A549 treated with AZD9567 at 1 μM for 4 hours (cell line): Measurements from ENCODE around the gene MED31. TPM values are rescaled to one million over a fixed set of nuclear protein-coding genes. Genes with fewer than 3 reads are reported as not detected.

Experiments used
- total RNA-seq: library from RNA; stranded (reverse); fragments of 200-300 nt; extraction: Qiagen RNA extraction; gene quantifications from 5 replicates; pipeline ENCODE4 v1.2.3, GENCODE V29; 2022; ENCODE audit not compliant: insufficient read depth

MED31 gene
- total RNA-seq = 20.7 to 35.8 TPM (median 33.6 TPM) in 5 replicates

DNA sequence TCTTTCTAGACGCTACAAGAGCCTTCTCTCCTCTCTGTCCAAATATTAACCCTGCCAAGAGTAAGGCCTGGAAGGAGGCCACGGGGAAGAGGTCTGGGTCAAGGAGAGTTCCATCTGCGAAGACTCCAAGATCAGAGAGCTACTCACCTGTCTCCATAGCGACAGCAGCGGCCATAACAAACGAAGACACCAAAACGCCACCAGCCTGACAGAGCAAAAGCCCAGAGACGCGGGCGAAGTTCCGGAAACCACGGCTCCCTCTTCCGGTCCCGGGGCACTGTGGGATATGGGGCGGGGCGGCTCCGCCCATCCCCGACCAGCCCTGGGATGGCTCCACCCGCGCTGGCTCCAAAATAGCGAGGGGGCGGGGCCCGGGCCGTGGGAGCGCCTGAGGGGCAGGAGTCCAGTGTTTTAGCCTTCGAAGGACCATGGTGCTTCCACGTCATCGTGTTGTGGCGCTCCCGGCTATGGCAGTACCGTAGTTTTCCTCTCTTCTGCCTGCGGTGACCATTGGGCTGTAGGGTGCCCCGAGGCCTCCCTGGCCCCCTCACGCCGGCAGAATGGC is at the start of gene MED31, which contains the start of gene C17orf100:
Gene MED31, minus strand, starts transcription at position 252 of the 565 bp plus-strand sequence. Its CDS starts 77 bp downstream, at position 175.
Gene C17orf100, plus strand, starts transcription at position 409 of the 565 bp plus-strand sequence. Its CDS starts 152 bp downstream, at position 561.

DNA sequence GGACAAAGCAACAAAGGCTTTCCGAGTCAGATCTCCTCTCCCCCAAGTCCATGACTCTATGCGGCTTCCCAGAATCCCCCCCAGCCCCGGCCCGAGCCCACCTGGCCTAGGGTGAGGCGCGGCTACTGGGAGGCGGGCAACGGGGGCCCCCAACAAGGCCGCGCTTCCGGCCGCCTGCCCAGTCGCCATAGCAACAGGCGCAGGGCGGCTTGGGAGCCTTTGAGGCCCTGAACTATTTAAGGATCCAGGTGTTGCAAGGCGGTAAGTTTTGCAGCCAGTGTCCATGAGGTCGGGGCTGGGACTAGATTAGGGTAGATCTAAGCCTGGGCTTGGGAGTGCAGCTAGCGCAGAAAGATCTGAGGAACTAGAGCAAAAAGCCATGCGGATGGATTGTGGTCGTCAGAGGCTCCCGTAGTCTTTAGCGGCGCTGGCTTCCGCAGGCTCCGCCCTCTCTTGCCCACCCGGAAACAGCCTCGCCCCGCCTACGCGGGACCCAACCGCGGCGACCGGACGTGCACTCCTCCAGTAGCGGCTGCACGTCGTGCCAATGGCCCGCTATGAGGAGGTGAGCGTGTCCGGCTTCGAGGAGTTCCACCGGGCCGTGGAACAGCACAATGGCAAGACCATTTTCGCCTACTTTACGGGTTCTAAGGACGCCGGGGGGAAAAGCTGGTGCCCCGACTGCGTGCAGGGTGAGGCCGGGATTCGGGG is 10.7 kb downstream of the MED31 start, which contains the start of the genes KIAA0753 and TXNDC17:
Gene KIAA0753, minus strand, starts transcription at position 176 of the 711 bp plus-strand sequence. CDS start 5,608 bp downstream, outside the sequence.
Gene TXNDC17, plus strand, starts transcription at position 525 of the 711 bp plus-strand sequence. Its CDS starts 23 bp downstream, at position 548.

Other genes with a start within 250 kb of the MED31 start
- not detected in 5 replicates for gene AIPL1, start 216.5 kb downstream of the MED31 start, total RNA-seq
- 31.9 to 52.6 TPM (median 46.9 TPM) in 5 replicates for gene PIMREG, start 207.2 kb downstream of the MED31 start, total RNA-seq
- gene PITPNM3, start 95.0 kb downstream of the MED31 start, total RNA-seq = 1.4 to 1.8 TPM (median 1.7 TPM) in 5 replicates
- 16.7 to 19.8 TPM (median 17.6 TPM) in 5 replicates for gene KIAA0753, start 10.9 kb downstream of the MED31 start, total RNA-seq
- 321 to 445 TPM (median 430 TPM) in 5 replicates for gene TXNDC17, start 10.5 kb downstream of the MED31 start, total RNA-seq
- 1.2 to 2.4 TPM (median 2.3 TPM) in 5 replicates for gene C17orf100, start 157 bp upstream of the MED31 start, total RNA-seq
- gene SLC13A5, start 61.8 kb upstream of the MED31 start, total RNA-seq = 0.08 to 0.29 TPM (median 0.13 TPM) in 4 of 5 replicates, not detected in the other
- not detected in 5 replicates for gene XAF1, start 104.4 kb upstream of the MED31 start, total RNA-seq
- gene FBXO39, start 124.6 kb upstream of the MED31 start, total RNA-seq = not detected in 5 replicates
- gene TEKT1, start 180.1 kb upstream of the MED31 start, total RNA-seq = 0.06 to 0.13 TPM in 2 of 5 replicates, not detected in the others